ENCODE measurements around the gene SCMH1.

DNA sequence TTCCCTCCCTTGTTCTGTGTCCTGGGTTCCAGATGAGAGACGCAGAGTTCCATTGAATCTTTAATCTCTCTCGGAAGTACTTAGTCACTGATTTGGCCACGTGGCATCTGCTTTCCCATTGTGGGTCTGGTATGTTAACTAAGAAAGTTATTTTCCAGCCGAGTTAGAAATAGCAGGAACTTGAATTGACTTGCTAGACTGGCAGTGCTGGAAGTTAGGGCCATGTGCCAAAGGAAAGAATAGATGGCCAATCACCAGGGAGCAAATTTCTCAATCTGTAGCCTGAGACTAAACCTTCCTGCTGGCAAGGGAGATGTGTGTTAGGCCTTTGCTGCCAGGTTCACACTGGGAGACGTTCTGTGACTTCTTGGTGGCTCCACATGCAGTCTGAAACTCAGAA, 196.4 kb downstream of the SCMH1 start:
- TF ChIP-seq, protein P1, sequence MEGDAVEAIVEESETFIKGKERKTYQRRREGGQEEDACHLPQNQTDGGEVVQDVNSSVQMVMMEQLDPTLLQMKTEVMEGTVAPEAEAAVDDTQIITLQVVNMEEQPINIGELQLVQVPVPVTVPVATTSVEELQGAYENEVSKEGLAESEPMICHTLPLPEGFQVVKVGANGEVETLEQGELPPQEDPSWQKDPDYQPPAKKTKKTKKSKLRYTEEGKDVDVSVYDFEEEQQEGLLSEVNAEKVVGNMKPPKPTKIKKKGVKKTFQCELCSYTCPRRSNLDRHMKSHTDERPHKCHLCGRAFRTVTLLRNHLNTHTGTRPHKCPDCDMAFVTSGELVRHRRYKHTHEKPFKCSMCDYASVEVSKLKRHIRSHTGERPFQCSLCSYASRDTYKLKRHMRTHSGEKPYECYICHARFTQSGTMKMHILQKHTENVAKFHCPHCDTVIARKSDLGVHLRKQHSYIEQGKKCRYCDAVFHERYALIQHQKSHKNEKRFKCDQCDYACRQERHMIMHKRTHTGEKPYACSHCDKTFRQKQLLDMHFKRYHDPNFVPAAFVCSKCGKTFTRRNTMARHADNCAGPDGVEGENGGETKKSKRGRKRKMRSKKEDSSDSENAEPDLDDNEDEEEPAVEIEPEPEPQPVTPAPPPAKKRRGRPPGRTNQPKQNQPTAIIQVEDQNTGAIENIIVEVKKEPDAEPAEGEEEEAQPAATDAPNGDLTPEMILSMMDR (IDR thresholded peaks at IDR 0.05; ENCODE audit: insufficient read depth, low read length, poor library complexity, severe bottlenecking) = no peak
- no peak for TF ChIP-seq EZH2phosphoT487 (conservative IDR thresholded peaks at IDR 0.05; ENCODE audit: low read length)
